Keratinocyte (primary cell): ENCODE measurements around the gene TIMM17B.

Source experiments
- EZH2 ChIP-seq: IDR thresholded peaks from one replicate; pipeline ENCODE4 v1.6.1; 2012; ENCODE audit warnings: inconsistent platforms, mild to moderate bottlenecking, low read length, moderate library complexity
- TF ChIP-seq, protein P1 (sequence below), 3 experiments: IDR thresholded peaks in 1 of 3; conservative IDR thresholded peaks in 1 of 3; optimal IDR thresholded peaks in 1 of 3; 2 replicates in 2 of 3; 3 replicates in 1 of 3; pipeline versions ENCODE3 to v1.5.1; 2011; ENCODE audit warnings: low read length in 3 of 3, mild to moderate bottlenecking in 3 of 3, moderate library complexity in 2 of 3, control low read depth in 1 of 3, inconsistent platforms in 1 of 3; ENCODE audit not compliant: insufficient read depth in 2 of 3; ENCODE audit errors: extremely low read depth in 1 of 3

- TF ChIP-seq, protein P1, sequence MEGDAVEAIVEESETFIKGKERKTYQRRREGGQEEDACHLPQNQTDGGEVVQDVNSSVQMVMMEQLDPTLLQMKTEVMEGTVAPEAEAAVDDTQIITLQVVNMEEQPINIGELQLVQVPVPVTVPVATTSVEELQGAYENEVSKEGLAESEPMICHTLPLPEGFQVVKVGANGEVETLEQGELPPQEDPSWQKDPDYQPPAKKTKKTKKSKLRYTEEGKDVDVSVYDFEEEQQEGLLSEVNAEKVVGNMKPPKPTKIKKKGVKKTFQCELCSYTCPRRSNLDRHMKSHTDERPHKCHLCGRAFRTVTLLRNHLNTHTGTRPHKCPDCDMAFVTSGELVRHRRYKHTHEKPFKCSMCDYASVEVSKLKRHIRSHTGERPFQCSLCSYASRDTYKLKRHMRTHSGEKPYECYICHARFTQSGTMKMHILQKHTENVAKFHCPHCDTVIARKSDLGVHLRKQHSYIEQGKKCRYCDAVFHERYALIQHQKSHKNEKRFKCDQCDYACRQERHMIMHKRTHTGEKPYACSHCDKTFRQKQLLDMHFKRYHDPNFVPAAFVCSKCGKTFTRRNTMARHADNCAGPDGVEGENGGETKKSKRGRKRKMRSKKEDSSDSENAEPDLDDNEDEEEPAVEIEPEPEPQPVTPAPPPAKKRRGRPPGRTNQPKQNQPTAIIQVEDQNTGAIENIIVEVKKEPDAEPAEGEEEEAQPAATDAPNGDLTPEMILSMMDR (optimal IDR thresholded peaks at IDR 0.05 in 1 of 3, IDR thresholded peaks at IDR 0.05 in 1 of 3, conservative IDR thresholded peaks at IDR 0.05 in 1 of 3; ENCODE audit: extremely low read depth in 1 of 3, insufficient read depth in 2 of 3, low read length in 3 of 3) = peak; percentile 60 to 84 (median 75)
- no peak for TF ChIP-seq EZH2
These were observed 48.2 kb upstream of the TIMM17B start for GRCh38 chrX:48945517-48946348.
